Measurements from ENCODE around the gene IRF2BP1.

DNA sequence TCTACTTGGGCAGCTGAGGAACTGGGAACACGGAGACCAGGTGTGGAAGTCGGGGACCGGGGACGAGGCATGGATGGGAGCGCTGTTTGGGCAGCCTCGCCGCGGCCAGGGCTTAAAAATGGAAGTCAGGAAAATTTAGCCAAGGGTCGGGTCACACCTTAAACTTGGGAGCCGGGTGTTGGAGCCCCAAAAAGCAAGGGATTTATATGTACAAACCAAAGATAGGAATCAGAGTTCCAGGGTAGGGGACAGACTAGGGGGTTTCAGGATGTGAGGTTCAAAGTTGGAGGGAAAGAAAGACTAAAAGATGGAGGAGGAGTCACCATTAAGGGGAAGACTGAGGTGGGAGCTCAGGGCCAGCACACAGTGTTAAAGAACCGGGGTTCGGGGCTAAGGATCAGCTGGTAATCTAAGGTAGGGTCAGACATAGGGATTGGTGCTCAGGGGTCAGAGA, 21.3 kb downstream of the IRF2BP1 start:
- TF ChIP-seq POLR2A (IDR thresholded peaks at IDR 0.05; ENCODE audit: low read length): no peak
- no peak for TF ChIP-seq GATA1 (IDR thresholded peaks at IDR 0.05; ENCODE audit: low read depth, low read length)

Measured in erythroblast (primary cell).